ENCODE measurements around the gene YTHDF1. TPM values are rescaled to one million over a fixed set of nuclear protein-coding genes. Genes with fewer than 3 reads are reported as not detected.

The YTHDF1 gene
- total and polyA plus RNA-seq, 2 donors (not counting 1 experiment from before 2014, with no cell fraction given): 25.3 to 40.5 TPM

DNA sequence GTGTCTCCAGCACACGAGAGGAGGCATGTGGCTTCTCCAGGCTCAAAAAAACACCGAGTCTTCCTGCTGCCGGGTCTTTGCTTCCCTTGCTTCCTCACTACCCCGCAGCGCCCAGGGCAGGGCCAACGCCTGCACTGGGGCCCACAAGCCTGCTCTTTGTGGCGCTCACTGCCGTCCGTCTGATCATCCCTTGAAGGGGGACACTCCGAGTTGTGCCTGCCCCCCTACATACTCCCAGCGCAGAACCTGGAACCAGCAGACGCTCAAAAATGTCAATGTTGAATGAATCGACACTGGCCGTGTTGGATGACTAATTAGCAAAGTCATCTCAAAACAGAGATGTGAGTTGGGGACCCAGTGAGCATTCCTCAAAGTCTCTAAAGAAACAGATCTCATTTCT lies 48.6 kb upstream of the YTHDF1 start:
- H3K79me2 ChIP-seq (ENCODE audit: control insufficient read depth, insufficient read depth, low read length): no peaks in the 10 kb centered on the region
- no peak overlapping the region for H3K9ac ChIP-seq (ENCODE audit: low read length)
- no peak overlapping the region for H3K27ac Mint-ChIP-seq
- ChIA-PET CTCF (no interaction called here), POLR2A (no interaction called here)
- H3K4me2 ChIP-seq (replicated peaks; ENCODE audit: low read depth, low read length, poor library complexity, severe bottlenecking): no peak overlapping the region
- peaks cover 35% of the 10 kb centered on the region for H3K27me3 Mint-ChIP-seq
- DNase-seq (no peak), ATAC-seq (ENCODE audit: low read depth) (no peak)
- no peaks in the 10 kb centered on the region for H4K20me1 ChIP-seq (ENCODE audit: control insufficient read depth, insufficient read depth, low read length, poor library complexity, severe bottlenecking)
- H3K4me3 ChIP-seq (ENCODE audit: control extremely low read depth in 1 of 5, extremely low read depth in 1 of 5, insufficient read depth in 1 of 5, low read depth in 2 of 5, low read length in 4 of 5): no peak overlapping the region
- H3K4me1 ChIP-seq (ENCODE audit: control insufficient read depth in 2 of 2, insufficient read depth in 2 of 2, low read length in 2 of 2): no peaks in the 10 kb centered on the region
- H3K9me3 ChIP-seq (ENCODE audit: control extremely low read depth in 1 of 3, control insufficient read depth in 2 of 3, insufficient read depth in 1 of 3, low read length in 2 of 3): no peaks in the 10 kb centered on the region
- H3K9me3 Mint-ChIP-seq (ENCODE audit: insufficient read depth): no peaks in the 10 kb centered on the region
- no peaks in the 10 kb centered on the region for H3K36me3 ChIP-seq (replicated peaks in 1 of 2; ENCODE audit: control extremely low read depth in 1 of 2, control insufficient read depth in 1 of 2, extremely low read depth in 1 of 2, insufficient read depth in 2 of 2, low read length in 1 of 2)
- H2AFZ ChIP-seq (ENCODE audit: insufficient read depth, low read depth, low read length, poor library complexity, severe bottlenecking): no peak overlapping the region
- intact Hi-C loops (cut with micrococcal nuclease): no loop called here
- 81% methylated on average over 11 of the region's 14 CpGs for WGBS (ENCODE audit: insufficient coverage)
- TF ChIP-seq CTCF (IDR thresholded peaks at IDR 0.05) (no peak), EZH2 (IDR thresholded peaks at IDR 0.05; ENCODE audit: borderline replicate concordance, insufficient read depth, low read depth, low read length, poor library complexity, severe bottlenecking) (no peak)
- no peaks in the 10 kb centered on the region for H3K4me1 Mint-ChIP-seq
- no peak overlapping the region for H3K27ac ChIP-seq (ENCODE audit: low read length in 2 of 2)
- peaks cover 0 to 20% (median 3%) of the 10 kb centered on the region in 4 experiments for H3K27me3 ChIP-seq (replicated peaks in 1 of 4; ENCODE audit: control extremely low read depth in 1 of 4, control insufficient read depth in 3 of 4, insufficient read depth in 4 of 4, low read length in 3 of 4)
- no peak overlapping the region for H3K4me3 Mint-ChIP-seq

GRCh38 chr20:63264000-63264399 lies 48.1 kb upstream of the YTHDF1 start:
- 90% methylated on average over 10 of the region's 10 CpGs for WGBS (ENCODE audit: insufficient coverage)
- Histone ChIP-seq H4K20me1 (ENCODE audit: control insufficient read depth, insufficient read depth, low read length, poor library complexity, severe bottlenecking) (no peaks in the 10 kb centered on the region), H3K27ac (ENCODE audit: low read length in 2 of 2) (no peak overlapping the region), H3K79me2 (ENCODE audit: control insufficient read depth, insufficient read depth, low read length) (no peaks in the 10 kb centered on the region), H3K4me1 (ENCODE audit: control insufficient read depth in 2 of 2, insufficient read depth in 2 of 2, low read length in 2 of 2) (no peaks in the 10 kb centered on the region), H3K4me3 (ENCODE audit: control extremely low read depth in 1 of 5, extremely low read depth in 1 of 5, insufficient read depth in 1 of 5, low read depth in 2 of 5, low read length in 4 of 5) (no peak overlapping the region), H2AFZ (ENCODE audit: insufficient read depth, low read depth, low read length, poor library complexity, severe bottlenecking) (no peak overlapping the region), H3K9me3 (ENCODE audit: control extremely low read depth in 1 of 3, control insufficient read depth in 2 of 3, insufficient read depth in 1 of 3, low read length in 2 of 3) (no peaks in the 10 kb centered on the region), H3K9ac (ENCODE audit: low read length) (no peak overlapping the region), H3K36me3 (replicated peaks in 1 of 2; ENCODE audit: control extremely low read depth in 1 of 2, control insufficient read depth in 1 of 2, extremely low read depth in 1 of 2, insufficient read depth in 2 of 2, low read length in 1 of 2) (no peaks in the 10 kb centered on the region), H3K4me2 (replicated peaks; ENCODE audit: low read depth, low read length, poor library complexity, severe bottlenecking) (no peak overlapping the region), H3K27me3 (replicated peaks in 1 of 4; ENCODE audit: control extremely low read depth in 1 of 4, control insufficient read depth in 3 of 4, insufficient read depth in 4 of 4, low read length in 3 of 4) (peaks cover 0 to 20% (median 3%) of the 10 kb centered on the region in 4 experiments)
- Mint-ChIP-seq H3K27me3 (peaks cover 38% of the 10 kb centered on the region), H3K9me3 (ENCODE audit: insufficient read depth) (no peaks in the 10 kb centered on the region), H3K4me3 (no peak overlapping the region), H3K27ac (no peak overlapping the region), H3K4me1 (no peaks in the 10 kb centered on the region)
- CTCF ChIA-PET: no interaction called here
- intact Hi-C loops (cut with micrococcal nuclease): no loop called here
- DNase-seq: no peak
- POLR2A ChIA-PET: no interaction called here
- TF ChIP-seq EZH2 (IDR thresholded peaks at IDR 0.05; ENCODE audit: borderline replicate concordance, insufficient read depth, low read depth, low read length, poor library complexity, severe bottlenecking): no peak
- no peak for TF ChIP-seq CTCF (IDR thresholded peaks at IDR 0.05)
- no peak for ATAC-seq (ENCODE audit: low read depth)
